HTERT RPE-1 (cell line): Measurements from ENCODE around the gene SPAG9.

ENCODE experiments used
- in situ Hi-C: fragments of 300-500 bp; cut with MboI; formaldehyde crosslinking; loops from 4 replicates; pipeline ENCODE4 v1.14.3; 2020; ENCODE audit warnings: low sequenced_read_pairs

The SPAG9 gene

GRCh38 chr17:51120739-51121619, at the start of gene SPAG9:
SPAG9 (minus strand) TSS chr17:51120868; CDS start chr17:51120656, 212 bp downstream.
- in situ Hi-C loops, result no loop called here

GRCh38 chr17:51169340-51169739, 48.7 kb upstream of the SPAG9 start:
- in situ Hi-C loops, result no loop called here

GRCh38 chr17:51166987-51167931, 46.6 kb upstream of the SPAG9 start:
- in situ Hi-C loops, result no loop called here

GRCh38 chr17:51166198-51166986, 45.7 kb upstream of the SPAG9 start, which contains the start of gene NME2:
NME2 (plus strand) TSS chr17:51166411; CDS start chr17:51166831, 420 bp downstream.
- in situ Hi-C loops, result no loop called here

- in situ Hi-C loops, result no loop called here
Measured at GRCh38 chr17:51165680-51166197, 45.1 kb upstream of the SPAG9 start.

- in situ Hi-C loops, result no loop called here
Measured at GRCh38 chr17:51164911-51165679, 44.4 kb upstream of the SPAG9 start.

- in situ Hi-C loops, result no loop called here
Measured at GRCh38 chr17:51161541-51161940, 40.9 kb upstream of the SPAG9 start.

- in situ Hi-C loops, result no loop called here
Measured at GRCh38 chr17:51159604-51160003, 38.9 kb upstream of the SPAG9 start.

- in situ Hi-C loops, result no loop called here
Measured at GRCh38 chr17:51155416-51155815, 34.7 kb upstream of the SPAG9 start.

- in situ Hi-C loops, result no loop called here
Measured at GRCh38 chr17:51154176-51154575, 33.5 kb upstream of the SPAG9 start.

- in situ Hi-C loops, result no loop called here
Measured at GRCh38 chr17:51153210-51154072, 32.8 kb upstream of the SPAG9 start, which contains the start of gene NME1. NME1 (plus strand) TSS chr17:51153559; CDS start chr17:51155655, 2,096 bp downstream.

GRCh38 chr17:51152766-51153209, 32.1 kb upstream of the SPAG9 start:
- in situ Hi-C loops, result no loop called here

- in situ Hi-C loops, result no loop called here
Measured at GRCh38 chr17:51150932-51151331, 30.3 kb upstream of the SPAG9 start.

GRCh38 chr17:51149163-51149562, 28.5 kb upstream of the SPAG9 start:
- in situ Hi-C loops, result no loop called here

GRCh38 chr17:51147650-51148049, 27.0 kb upstream of the SPAG9 start:
- in situ Hi-C loops, result no loop called here

- in situ Hi-C loops, result no loop called here
Measured at GRCh38 chr17:51144266-51145022, 23.8 kb upstream of the SPAG9 start.

GRCh38 chr17:51142597-51142996, 21.9 kb upstream of the SPAG9 start:
- in situ Hi-C loops, result no loop called here

- in situ Hi-C loops, result no loop called here
Measured at GRCh38 chr17:51135956-51136355, 15.3 kb upstream of the SPAG9 start.
